H4 (cell line): Measurements from ENCODE around the gene RPN2. TPM values are rescaled to one million over a fixed set of nuclear protein-coding genes. Genes with fewer than 3 reads are reported as not detected.
"Not testable (repeated sequence)": the region's sequence is repeated elsewhere in the genome, so short reads cannot be mapped to it uniquely, and the experiment has no call there.

Experiments
- DNase-seq: peaks from one replicate; pipeline ENCODE4 v3.0.0-alpha.2; 2015; ENCODE audit warnings: low spot score
- total RNA-seq: library from RNA; depleted of rRNA; stranded (reverse); fragments of >200 nt; shearing (Covaris generic); gene quantifications from 2 replicates; pipeline ENCODE4 v1.2.3, GENCODE V29; 2014; rRNA removed

The RPN2 gene
- 380 and 405 TPM in 2 replicates for total RNA-seq

- peak; percentile 93 for DNase-seq
Observed at GRCh38 chr20:37178839-37179682, at the start of gene RPN2, which contains the start of gene MROH8. Gene RPN2, plus strand, starts transcription at chr20:37179330. Its CDS starts 27 bp downstream, at chr20:37179357. Gene MROH8, minus strand, starts transcription at chr20:37179548.

GRCh38 chr20:37131486-37131885 lies 47.6 kb upstream of the RPN2 start:
- no peak for DNase-seq

GRCh38 chr20:37133952-37134351 lies 45.2 kb upstream of the RPN2 start:
- DNase-seq = no peak

- DNase-seq = no peak
Observed at GRCh38 chr20:37137547-37137946, 41.6 kb upstream of the RPN2 start.

- no peak for DNase-seq
Observed at GRCh38 chr20:37142708-37143107, 36.4 kb upstream of the RPN2 start.

GRCh38 chr20:37144856-37145404 lies 34.2 kb upstream of the RPN2 start:
- no peak for DNase-seq

GRCh38 chr20:37147250-37147649 lies 31.9 kb upstream of the RPN2 start:
- no peak for DNase-seq

GRCh38 chr20:37150864-37151263 lies 28.3 kb upstream of the RPN2 start:
- not testable (repeated sequence) for DNase-seq

GRCh38 chr20:37151529-37151928 lies 27.6 kb upstream of the RPN2 start:
- no peak for DNase-seq

- DNase-seq = no peak
Observed at GRCh38 chr20:37152284-37152683, 26.8 kb upstream of the RPN2 start.

GRCh38 chr20:37154684-37155298 lies 24.3 kb upstream of the RPN2 start:
- no peak for DNase-seq

GRCh38 chr20:37155987-37156386 lies 23.1 kb upstream of the RPN2 start:
- no peak for DNase-seq

GRCh38 chr20:37158248-37158647 lies 20.9 kb upstream of the RPN2 start:
- DNase-seq = no peak

- DNase-seq = no peak
Observed at GRCh38 chr20:37160683-37161082, 18.4 kb upstream of the RPN2 start.

GRCh38 chr20:37161830-37162549 lies 17.1 kb upstream of the RPN2 start:
- DNase-seq = no peak

GRCh38 chr20:37162646-37163045 lies 16.5 kb upstream of the RPN2 start:
- DNase-seq = no peak

- DNase-seq = no peak
Observed at GRCh38 chr20:37163832-37164554, 15.1 kb upstream of the RPN2 start.

GRCh38 chr20:37165031-37165430 lies 14.1 kb upstream of the RPN2 start:
- DNase-seq = no peak

GRCh38 chr20:37166867-37167266 lies 12.3 kb upstream of the RPN2 start:
- no peak for DNase-seq

- no peak for DNase-seq
Observed at GRCh38 chr20:37172836-37173235, 6.3 kb upstream of the RPN2 start.
